GM19023 (cell line): Measurements from ENCODE around the gene EIF2B5.
"Not testable (repeated sequence)": the region's sequence is repeated elsewhere in the genome, so short reads cannot be mapped to it uniquely, and the experiment has no call there.

Source experiments
- ATAC-seq: cut with Tn5 transposase; IDR thresholded peaks from one replicate; pipeline ENCODE4 v1.9.1; 2021; ENCODE audit warnings: mild to moderate bottlenecking, moderate library complexity; ENCODE audit not compliant: unreplicated experiment

Gene EIF2B5

GRCh38 chr3:184145111-184145524, 10.0 kb downstream of the EIF2B5 start:
- ATAC-seq, result no peak

DNA sequence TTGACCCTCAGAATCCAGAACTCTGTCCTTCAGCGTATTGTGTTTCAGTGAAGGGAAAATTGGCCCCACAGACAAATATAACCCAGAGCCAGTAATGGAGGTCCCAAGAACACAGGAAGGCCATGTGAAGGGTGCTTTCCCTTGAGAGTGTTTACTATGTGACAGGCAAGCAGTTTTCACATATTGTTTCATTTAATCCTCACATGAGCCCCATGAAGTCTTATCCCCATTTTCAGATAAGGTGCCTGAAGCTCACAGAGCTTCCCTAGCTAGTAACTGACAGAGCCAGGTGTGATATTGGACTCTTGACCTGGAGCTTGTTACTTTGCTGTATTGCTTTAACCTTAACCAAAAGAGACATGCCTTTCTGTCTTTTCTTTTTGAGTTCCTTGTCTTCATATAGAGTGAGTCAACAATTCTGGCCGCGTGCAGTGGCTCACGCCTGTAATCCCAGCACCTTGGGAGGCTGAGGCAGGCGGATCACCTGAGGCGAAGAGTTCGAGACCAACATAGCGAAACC, 10.7 kb downstream of the EIF2B5 start:
- no peak for ATAC-seq

DNA sequence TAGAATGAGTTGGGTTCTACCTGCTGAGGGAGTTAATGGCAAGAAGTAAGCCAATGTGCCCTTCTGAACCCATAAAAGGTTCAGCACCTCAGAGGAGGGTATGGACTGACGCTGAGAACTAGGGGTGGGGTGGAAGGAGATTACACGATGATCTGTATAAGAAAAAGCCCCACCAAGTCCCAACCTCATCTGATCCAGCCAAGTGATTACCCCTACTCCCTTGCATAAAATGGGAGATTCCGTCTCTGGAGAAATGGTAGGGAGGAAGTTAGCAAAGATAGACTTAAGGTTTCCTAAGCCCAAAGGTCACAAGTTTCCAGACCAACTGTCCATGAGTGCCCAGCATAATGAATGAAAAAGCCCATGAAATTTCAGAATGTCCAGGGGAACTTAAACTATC, 12.9 kb downstream of the EIF2B5 start:
- ATAC-seq, result no peak

DNA sequence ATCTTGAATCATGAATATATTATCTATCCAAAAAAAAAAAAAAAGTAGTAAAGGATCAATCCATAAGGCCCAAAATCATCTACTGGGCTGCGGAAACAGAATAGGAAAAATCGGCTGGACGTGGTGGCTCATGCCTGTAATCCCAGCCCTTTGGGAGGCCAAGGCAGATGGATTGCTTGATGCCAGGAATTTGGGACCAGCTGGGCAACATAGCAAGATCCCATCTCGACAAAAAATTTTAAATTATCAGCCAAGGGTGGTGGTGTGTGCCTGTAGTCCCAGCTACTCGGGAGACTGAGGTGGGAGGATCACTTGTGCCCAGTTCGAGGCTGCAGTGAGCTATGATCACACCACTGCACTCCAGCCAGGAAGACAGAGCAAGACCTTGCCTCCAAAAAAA, 14.0 kb downstream of the EIF2B5 start:
- ATAC-seq, result no peak

- not testable (repeated sequence) for ATAC-seq
Observed at GRCh38 chr3:184149770-184150169, 14.6 kb downstream of the EIF2B5 start.

DNA sequence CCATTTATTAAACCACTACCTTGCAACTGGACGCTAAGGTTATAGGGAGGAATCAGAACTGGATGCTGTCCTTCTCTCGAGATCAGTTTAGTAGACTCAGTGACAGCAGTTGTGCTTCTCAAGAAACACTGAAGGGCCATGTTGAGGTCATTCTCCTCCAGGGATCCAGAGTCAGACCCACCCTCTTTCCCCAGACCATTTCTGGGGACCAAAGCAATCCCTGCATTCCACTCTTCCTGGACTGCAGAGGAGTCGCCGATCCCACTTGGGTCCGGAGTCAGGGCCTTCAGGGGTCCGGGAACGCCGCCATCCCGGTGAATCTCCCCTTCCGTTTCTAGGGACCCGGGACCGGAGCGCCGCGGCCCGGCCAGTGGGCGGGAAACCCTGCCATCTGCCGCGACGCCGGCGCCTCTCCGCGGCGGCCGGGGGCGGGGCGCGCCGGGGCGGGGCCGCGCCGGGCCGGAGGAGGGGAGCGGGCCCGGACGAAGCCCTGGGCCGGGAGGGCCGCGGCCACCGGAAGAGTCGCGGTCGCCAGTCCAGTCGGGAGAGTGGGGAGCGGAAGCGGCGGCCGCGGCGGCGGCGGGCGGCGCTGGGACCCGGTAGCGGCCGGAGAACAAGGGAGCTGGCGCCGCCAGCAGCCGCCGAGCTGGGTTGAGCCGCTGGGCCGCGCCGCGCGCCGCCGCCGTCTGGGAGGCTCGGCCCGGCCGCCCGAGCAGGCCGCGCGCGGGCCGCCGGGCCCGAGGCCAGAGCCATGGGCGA, 19.9 kb downstream of the EIF2B5 start, which contains the start of gene DVL3:
TSS of gene DVL3 (plus strand) at position 493 of the 759 bp plus-strand sequence. CDS start at position 752, 259 bp downstream.
- ATAC-seq, result peak; percentile 80

GRCh38 chr3:184155644-184156521, 20.7 kb downstream of the EIF2B5 start:
- peak; percentile 40 for ATAC-seq

DNA sequence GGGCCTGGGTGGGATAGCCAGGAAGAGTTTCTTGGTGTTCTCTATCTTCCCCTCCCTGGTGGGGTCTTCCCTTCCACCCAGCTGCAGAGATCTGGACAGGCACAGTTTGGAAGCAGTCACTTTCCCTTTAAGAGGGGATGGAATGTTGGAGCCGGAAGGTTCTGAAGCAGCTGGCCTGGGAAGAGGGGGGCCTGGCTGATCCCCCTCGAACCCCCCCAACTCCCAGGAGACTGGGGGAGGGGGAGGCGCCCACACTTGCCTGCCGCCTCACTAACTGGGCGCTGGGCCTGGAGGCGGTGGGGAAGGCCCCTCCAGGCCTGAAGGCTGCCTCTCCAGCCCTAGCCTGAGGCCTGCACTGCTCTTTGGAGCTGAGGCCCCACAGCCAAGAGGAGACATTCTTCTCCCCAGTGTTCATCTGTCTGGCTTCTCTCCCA, 21.4 kb downstream of the EIF2B5 start:
- ATAC-seq, result no peak

DNA sequence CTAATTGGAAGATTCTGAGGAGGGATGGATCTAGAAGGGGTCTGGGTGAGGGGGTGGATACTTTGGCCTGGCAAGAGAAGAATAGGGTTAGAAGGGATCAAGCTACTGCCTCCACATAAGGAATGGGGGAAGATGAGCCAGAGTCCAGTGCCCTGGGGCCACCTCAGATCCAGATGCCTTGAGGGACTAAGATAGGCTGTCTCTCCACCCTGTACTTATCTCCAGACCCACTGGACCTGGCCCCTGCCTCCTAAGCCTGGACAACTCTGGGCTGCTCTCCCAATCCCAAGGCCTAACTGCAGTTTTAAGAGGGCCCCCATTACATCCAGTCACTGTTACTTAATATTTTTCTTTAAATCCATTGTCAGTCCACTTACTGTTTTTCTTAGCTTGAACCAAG, 22.0 kb downstream of the EIF2B5 start:
- ATAC-seq, result no peak

- no peak for ATAC-seq
Observed at GRCh38 chr3:184158404-184158803, 23.2 kb downstream of the EIF2B5 start.

DNA sequence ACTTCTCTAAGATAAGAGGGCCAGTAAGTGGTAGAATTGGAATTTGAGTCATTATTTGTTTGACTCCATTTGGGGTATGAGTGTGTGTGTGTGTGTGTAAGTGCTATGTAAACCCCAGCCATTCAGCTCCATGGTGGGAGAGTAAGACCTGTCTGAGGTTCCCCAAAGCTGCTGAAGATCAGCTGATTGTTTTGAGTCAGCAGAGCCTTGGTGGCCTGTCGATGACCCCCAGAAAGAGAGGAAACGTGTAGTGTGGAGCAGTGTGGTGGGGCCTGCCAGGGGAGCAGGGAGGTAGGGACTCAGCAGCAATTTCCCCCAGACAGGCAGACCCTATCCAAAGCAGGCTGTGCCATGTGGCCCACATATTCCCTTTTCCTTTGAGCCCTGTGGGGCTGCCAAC, 25.3 kb downstream of the EIF2B5 start:
- ATAC-seq, result no peak

- ATAC-seq, result not testable (repeated sequence)
Observed at GRCh38 chr3:184162571-184163070, 27.5 kb downstream of the EIF2B5 start.

- ATAC-seq, result no peak
Observed at GRCh38 chr3:184164648-184165330, 29.6 kb downstream of the EIF2B5 start.

DNA sequence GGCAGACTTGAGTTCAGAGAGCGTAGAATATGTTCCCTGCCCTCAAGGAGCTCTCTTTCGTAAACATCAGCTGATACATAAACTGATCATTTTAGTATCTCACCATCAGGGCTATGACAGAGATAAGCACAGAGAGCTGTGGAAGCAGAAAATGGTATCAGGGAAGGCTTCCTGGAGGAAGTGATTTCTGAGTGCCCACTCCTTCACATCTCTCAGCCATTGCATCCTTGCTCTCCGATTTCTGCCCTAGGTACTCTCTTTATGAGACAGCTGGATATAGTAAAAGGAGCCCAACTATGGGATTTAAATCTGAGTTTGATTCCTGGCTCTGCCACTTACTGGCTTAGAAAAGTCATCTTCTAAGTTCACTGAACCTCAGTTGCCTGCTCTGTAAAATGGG, 30.4 kb downstream of the EIF2B5 start:
- ATAC-seq, result no peak

- ATAC-seq, result no peak
Observed at GRCh38 chr3:184166671-184167070, 31.5 kb downstream of the EIF2B5 start.

DNA sequence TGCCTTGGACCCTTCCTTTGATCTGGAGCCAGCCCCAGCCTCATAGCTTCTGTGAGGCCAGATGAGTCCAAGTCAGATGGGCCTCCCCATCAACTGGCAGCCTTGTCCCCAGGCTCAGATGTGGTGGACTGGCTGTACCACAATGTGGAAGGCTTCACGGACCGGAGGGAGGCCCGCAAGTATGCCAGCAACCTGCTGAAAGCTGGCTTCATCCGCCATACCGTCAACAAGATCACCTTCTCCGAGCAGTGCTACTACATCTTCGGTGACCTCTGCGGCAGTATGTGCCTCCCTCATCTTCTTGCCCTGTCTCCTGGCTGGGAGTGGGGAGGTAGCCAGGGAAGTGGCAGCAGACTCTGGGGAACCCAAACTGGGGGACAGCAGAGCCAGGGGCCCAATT, 32.6 kb downstream of the EIF2B5 start:
- no peak for ATAC-seq

- ATAC-seq, result no peak
Observed at GRCh38 chr3:184168363-184169120, 33.4 kb downstream of the EIF2B5 start.

- ATAC-seq, result no peak
Observed at GRCh38 chr3:184169896-184170875, 35.0 kb downstream of the EIF2B5 start.

- ATAC-seq, result no peak
Observed at GRCh38 chr3:184171562-184171961, 36.4 kb downstream of the EIF2B5 start.
